Neural progenitor cell (in vitro differentiated cells): ENCODE measurements around the gene TMEM131L.

ENCODE experiments used
- CTCF ChIP-seq: fragments of 200-600 bp; sonication (generic); IDR thresholded peaks from 2 replicates; pipeline ENCODE4 v1.5.1; 2017; ENCODE audit warnings: antibody characterized with exemption, mild to moderate bottlenecking
- EZH2 ChIP-seq: fragments of 200-600 bp; sonication (generic); IDR thresholded peaks from 2 replicates; pipeline ENCODE4 v1.6.1; 2017; ENCODE audit warnings: antibody characterized with exemption, mild to moderate bottlenecking, moderate library complexity

DNA sequence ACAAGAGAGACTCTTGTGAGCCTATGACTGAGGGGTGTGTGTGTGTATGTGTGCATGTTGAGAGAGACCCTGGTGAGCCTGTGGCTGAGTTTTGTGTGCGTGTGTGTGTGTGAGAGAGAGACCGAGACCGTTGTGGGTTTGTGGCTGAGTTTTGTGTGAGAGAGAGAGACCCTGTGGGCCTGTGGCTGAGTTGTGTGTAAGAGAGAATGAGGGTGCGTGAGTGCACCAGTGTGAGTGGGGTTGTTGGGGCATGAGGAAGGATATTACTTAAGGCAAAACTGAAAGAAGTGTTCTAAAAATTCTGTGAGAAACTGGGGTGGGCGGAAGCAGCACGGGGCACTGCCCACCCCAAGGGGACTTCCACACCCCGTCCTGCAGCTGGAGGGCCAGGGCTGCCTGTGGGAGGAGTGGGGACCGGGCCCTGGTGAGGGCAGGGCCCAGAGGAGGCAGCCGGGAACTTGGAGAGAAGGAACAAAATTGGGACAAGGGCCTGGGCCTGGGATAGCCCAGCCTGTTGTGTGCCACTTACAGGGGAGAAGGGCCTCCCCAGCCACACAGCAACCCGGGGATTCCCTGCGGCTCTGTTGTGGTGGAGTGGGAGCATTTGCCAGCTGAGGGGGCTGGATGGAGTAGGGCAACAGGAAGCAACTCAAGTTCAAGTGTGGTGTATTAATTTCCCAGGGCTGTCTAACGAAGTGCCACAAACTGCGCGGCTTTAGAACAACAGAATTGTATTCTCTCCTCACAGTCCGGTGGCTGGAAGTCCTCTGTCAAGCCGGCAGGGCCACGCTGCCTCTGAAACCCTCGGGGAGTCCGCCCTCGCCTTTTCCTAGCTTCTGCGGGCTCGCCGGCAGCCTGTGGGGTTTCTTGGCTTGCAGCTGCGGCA is 22.1 kb downstream of the TMEM131L start:
- TF ChIP-seq CTCF (no peak), EZH2 (no peak)
